ENCODE data around the gene TRIP11. TPM values are rescaled to one million over a fixed set of nuclear protein-coding genes. Genes with fewer than 3 reads are reported as not detected.
"Not testable (repeated sequence)": the region's sequence is repeated elsewhere in the genome, so short reads cannot be mapped to it uniquely, and the experiment has no call there.

Gene TRIP11
- total RNA-seq (2012; rRNA removed) = 19.4 and 25.3 TPM in 2 replicates

DNA sequence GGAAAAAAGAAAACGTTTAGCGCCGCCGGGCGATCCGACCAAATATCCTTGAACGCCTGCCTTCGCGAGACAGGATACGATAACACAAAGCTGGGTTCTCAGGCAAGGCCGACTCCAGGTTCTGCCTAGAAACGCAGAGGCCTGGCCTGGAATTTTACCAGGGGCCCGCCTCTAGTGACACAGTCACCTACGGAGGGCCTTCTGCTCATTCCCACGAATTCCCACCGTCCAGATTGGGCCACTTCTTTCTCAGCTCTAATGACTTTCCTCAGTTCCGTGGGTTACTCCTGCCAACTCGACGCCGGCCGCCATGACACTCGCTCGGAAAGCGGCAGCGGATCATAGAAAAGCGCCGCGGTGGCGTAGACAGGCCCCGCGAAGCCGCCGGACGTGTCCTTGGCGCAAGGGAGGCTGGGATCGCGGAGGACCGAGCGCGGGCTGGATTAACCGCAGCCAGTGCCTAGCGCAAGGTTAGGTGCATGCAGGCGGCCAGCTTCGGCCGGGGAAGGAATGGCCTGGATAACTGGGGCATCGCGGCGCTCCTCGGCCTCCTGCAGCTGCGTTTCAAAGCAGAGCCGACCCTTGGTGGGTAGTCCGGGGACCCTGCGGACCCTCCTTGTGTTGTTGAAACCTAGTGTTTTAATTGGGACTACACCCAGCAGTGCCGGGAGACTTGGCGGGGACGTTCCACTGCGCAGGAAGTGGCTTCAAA lies at the start of gene TRIP11:
Gene TRIP11 (minus strand): TSS at position 341 of the 712 bp plus-strand sequence. CDS start 374 bp downstream, outside the sequence.
- peak within 1 kb of the TSS; percentile 99 for H3K9ac ChIP-seq (ENCODE audit: low read depth, low read length)
- H3K36me3 ChIP-seq (ENCODE audit: insufficient read depth, low read length) = peaks cover 2% of the 10 kb centered on the region
- no peaks in the 10 kb centered on the region for H3K9me3 ChIP-seq (replicated peaks; ENCODE audit: low read length)
- H3K27me3 ChIP-seq (ENCODE audit: control insufficient read depth, insufficient read depth, low read length) = no peaks in the 10 kb centered on the region
- peak within 1 kb of the TSS; percentile 85 for H3K4me2 ChIP-seq (ENCODE audit: low read length)
- H3K4me1 ChIP-seq (ENCODE audit: control insufficient read depth, insufficient read depth, low read length) = peaks cover 13% of the 10 kb centered on the region
- peak within 1 kb of the TSS; percentile 87 for H3K4me3 ChIP-seq (ENCODE audit: low read length)

DNA sequence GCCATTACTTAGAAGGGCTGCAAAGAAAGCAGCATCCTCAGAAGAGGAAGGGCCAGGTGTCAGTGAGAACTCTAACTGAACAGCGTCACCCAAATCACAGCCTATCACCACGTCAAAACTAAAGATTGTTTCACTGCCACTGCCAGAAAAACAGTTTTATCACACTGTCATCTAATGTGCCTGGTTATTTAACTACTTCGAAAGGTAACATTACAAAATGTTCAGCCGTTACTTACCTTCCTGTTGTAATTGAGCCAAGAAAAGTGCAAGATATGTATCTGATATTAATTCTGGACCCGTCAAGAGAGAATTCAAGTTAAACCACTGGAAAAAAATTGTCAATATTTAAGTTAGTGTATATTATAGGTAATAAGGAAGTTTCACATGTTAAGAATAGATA lies 48.6 kb upstream of the TRIP11 start:
- Histone ChIP-seq H3K4me2 (ENCODE audit: low read length) (no peak overlapping the region), H3K27me3 (ENCODE audit: control insufficient read depth, insufficient read depth, low read length) (no peaks in the 10 kb centered on the region), H3K36me3 (ENCODE audit: insufficient read depth, low read length) (peaks cover 5% of the 10 kb centered on the region), H3K4me3 (ENCODE audit: low read length) (no peak overlapping the region), H3K4me1 (ENCODE audit: control insufficient read depth, insufficient read depth, low read length) (no peaks in the 10 kb centered on the region), H3K9ac (ENCODE audit: low read depth, low read length) (no peak overlapping the region), H3K9me3 (replicated peaks; ENCODE audit: low read length) (no peaks in the 10 kb centered on the region)

- Histone ChIP-seq H3K9ac (ENCODE audit: low read depth, low read length) (no peak overlapping the region), H3K4me2 (ENCODE audit: low read length) (no peak overlapping the region), H3K36me3 (ENCODE audit: insufficient read depth, low read length) (peaks cover 21% of the 10 kb centered on the region)
Observed at GRCh38 chr14:92074555-92074954, 34.7 kb upstream of the TRIP11 start.

GRCh38 chr14:92058006-92058917 lies 18.4 kb upstream of the TRIP11 start:
- Histone ChIP-seq H3K27me3 (ENCODE audit: control insufficient read depth, insufficient read depth, low read length) (no peaks in the 10 kb centered on the region), H3K9me3 (replicated peaks; ENCODE audit: low read length) (no peaks in the 10 kb centered on the region), H3K4me2 (ENCODE audit: low read length) (no peak overlapping the region), H3K4me1 (ENCODE audit: control insufficient read depth, insufficient read depth, low read length) (no peaks in the 10 kb centered on the region), H3K36me3 (ENCODE audit: insufficient read depth, low read length) (no peaks in the 10 kb centered on the region), H3K9ac (ENCODE audit: low read depth, low read length) (no peak overlapping the region), H3K4me3 (ENCODE audit: low read length) (no peak overlapping the region)

More at GRCh38 chr14:92074555-92074954, 34.7 kb upstream of the TRIP11 start:
- Histone ChIP-seq H3K9me3 (replicated peaks; ENCODE audit: low read length) (no peaks in the 10 kb centered on the region), H3K27me3 (ENCODE audit: control insufficient read depth, insufficient read depth, low read length) (no peaks in the 10 kb centered on the region), H3K4me1 (ENCODE audit: control insufficient read depth, insufficient read depth, low read length) (no peaks in the 10 kb centered on the region), H3K4me3 (ENCODE audit: low read length) (no peak overlapping the region)

DNA sequence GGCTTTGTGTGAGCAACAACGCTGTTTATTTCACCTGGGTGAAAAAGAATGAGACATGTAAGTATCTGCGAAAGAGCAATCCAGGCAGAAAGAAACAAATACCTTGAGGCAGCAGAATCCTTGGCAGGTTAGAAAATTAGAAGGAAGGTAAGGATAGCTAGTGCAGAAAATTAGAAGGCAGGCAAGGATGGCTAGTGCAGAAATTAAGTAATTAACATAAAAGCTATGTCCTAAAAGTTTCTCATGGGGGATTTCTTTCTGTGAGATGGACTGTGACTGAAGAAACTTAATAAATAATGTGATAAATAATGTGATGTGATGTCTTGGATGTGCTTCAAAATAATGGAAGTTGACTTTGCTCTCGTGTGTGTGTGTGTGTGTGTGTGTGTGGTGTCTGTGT lies 9.9 kb upstream of the TRIP11 start:
- Histone ChIP-seq H3K27me3 (ENCODE audit: control insufficient read depth, insufficient read depth, low read length) (no peaks in the 10 kb centered on the region), H3K4me3 (ENCODE audit: low read length) (no peak overlapping the region), H3K4me2 (ENCODE audit: low read length) (no peak overlapping the region), H3K36me3 (ENCODE audit: insufficient read depth, low read length) (no peaks in the 10 kb centered on the region), H3K9me3 (replicated peaks; ENCODE audit: low read length) (no peaks in the 10 kb centered on the region), H3K9ac (ENCODE audit: low read depth, low read length) (no peak overlapping the region), H3K4me1 (ENCODE audit: control insufficient read depth, insufficient read depth, low read length) (no peaks in the 10 kb centered on the region)

DNA sequence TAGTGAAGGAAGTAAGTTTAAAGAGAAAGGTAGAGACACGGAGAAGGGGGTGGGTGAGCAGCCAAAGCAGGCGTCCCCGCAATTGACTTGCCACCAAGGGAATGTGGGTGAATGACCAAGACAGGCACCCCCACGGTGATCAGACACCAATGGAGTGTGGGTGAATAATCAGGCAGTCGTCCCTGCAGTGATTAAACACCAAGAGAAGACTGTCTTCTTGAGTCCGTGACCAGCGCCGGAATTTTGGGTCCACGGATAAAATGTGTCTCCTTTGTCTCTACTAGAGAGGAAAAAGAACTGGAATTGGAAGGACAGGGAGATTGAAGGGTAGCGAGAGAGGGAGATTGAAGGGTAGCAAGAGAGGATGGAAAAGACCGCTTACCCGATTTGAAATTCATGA lies 9.4 kb upstream of the TRIP11 start:
- not testable (repeated sequence) for H3K4me1 ChIP-seq (ENCODE audit: control insufficient read depth, insufficient read depth, low read length); H3K27me3 ChIP-seq (ENCODE audit: control insufficient read depth, insufficient read depth, low read length); H3K9me3 ChIP-seq (replicated peaks; ENCODE audit: low read length); H3K4me3 ChIP-seq (ENCODE audit: low read length); H3K9ac ChIP-seq (ENCODE audit: low read depth, low read length); H3K36me3 ChIP-seq (ENCODE audit: insufficient read depth, low read length); H3K4me2 ChIP-seq (ENCODE audit: low read length)

GRCh38 chr14:92045904-92046303 lies 6.0 kb upstream of the TRIP11 start:
- H3K9me3 ChIP-seq (replicated peaks; ENCODE audit: low read length); H3K4me1 ChIP-seq (ENCODE audit: control insufficient read depth, insufficient read depth, low read length); H3K9ac ChIP-seq (ENCODE audit: low read depth, low read length); H3K36me3 ChIP-seq (ENCODE audit: insufficient read depth, low read length); H3K4me3 ChIP-seq (ENCODE audit: low read length); H3K4me2 ChIP-seq (ENCODE audit: low read length); H3K27me3 ChIP-seq (ENCODE audit: control insufficient read depth, insufficient read depth, low read length): not testable (repeated sequence)

- H3K9ac ChIP-seq (ENCODE audit: low read depth, low read length); H3K4me2 ChIP-seq (ENCODE audit: low read length); H3K4me3 ChIP-seq (ENCODE audit: low read length); H3K36me3 ChIP-seq (ENCODE audit: insufficient read depth, low read length); H3K27me3 ChIP-seq (ENCODE audit: control insufficient read depth, insufficient read depth, low read length); H3K9me3 ChIP-seq (replicated peaks; ENCODE audit: low read length): not testable (repeated sequence)
- H3K4me1 ChIP-seq (ENCODE audit: control insufficient read depth, insufficient read depth, low read length) = peaks cover 13% of the 10 kb centered on the region
Observed at GRCh38 chr14:92041766-92042165, 1.9 kb upstream of the TRIP11 start.

DNA sequence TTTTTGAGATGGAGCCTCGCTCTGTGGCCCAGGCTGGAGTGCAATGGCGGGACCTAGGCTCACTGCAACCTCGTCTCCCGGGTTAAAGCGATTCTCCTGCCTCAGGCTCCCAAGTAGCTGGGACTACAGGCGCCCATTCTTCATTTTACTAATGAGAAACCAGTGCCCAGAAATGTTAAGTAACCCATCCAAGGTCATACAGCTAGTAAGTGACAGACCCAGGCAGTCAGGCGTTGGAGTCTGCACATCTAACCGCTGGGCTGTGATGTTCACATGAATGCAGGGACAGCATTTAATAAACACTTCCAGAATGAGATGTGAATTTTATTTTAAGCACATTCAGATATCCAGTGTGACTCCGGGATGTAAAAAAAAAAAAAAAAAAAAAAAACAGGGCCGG lies 1.3 kb upstream of the TRIP11 start:
- H3K4me3 ChIP-seq (ENCODE audit: low read length) = peak overlapping the region; percentile 87

GRCh38 chr14:92040431-92041051 lies 682 bp upstream of the TRIP11 start:
- no peaks in the 10 kb centered on the region for H3K36me3 ChIP-seq (ENCODE audit: insufficient read depth, low read length)
- no peaks in the 10 kb centered on the region for H3K27me3 ChIP-seq (ENCODE audit: control insufficient read depth, insufficient read depth, low read length)
- peak overlapping the region; percentile 85 for H3K4me2 ChIP-seq (ENCODE audit: low read length)
- peak overlapping the region; percentile 99 for H3K9ac ChIP-seq (ENCODE audit: low read depth, low read length)
- peak overlapping the region; percentile 87 for H3K4me3 ChIP-seq (ENCODE audit: low read length)
- peaks cover 13% of the 10 kb centered on the region for H3K4me1 ChIP-seq (ENCODE audit: control insufficient read depth, insufficient read depth, low read length)
- H3K9me3 ChIP-seq (replicated peaks; ENCODE audit: low read length) = no peaks in the 10 kb centered on the region

More for the DNA sequence above, 1.3 kb upstream of the TRIP11 start:
- no peaks in the 10 kb centered on the region for H3K9me3 ChIP-seq (replicated peaks; ENCODE audit: low read length)
- peak overlapping the region; percentile 99 for H3K9ac ChIP-seq (ENCODE audit: low read depth, low read length)
- H3K27me3 ChIP-seq (ENCODE audit: control insufficient read depth, insufficient read depth, low read length) = no peaks in the 10 kb centered on the region
- no peaks in the 10 kb centered on the region for H3K36me3 ChIP-seq (ENCODE audit: insufficient read depth, low read length)
- H3K4me1 ChIP-seq (ENCODE audit: control insufficient read depth, insufficient read depth, low read length) = peaks cover 13% of the 10 kb centered on the region
- peak overlapping the region; percentile 85 for H3K4me2 ChIP-seq (ENCODE audit: low read length)

DNA sequence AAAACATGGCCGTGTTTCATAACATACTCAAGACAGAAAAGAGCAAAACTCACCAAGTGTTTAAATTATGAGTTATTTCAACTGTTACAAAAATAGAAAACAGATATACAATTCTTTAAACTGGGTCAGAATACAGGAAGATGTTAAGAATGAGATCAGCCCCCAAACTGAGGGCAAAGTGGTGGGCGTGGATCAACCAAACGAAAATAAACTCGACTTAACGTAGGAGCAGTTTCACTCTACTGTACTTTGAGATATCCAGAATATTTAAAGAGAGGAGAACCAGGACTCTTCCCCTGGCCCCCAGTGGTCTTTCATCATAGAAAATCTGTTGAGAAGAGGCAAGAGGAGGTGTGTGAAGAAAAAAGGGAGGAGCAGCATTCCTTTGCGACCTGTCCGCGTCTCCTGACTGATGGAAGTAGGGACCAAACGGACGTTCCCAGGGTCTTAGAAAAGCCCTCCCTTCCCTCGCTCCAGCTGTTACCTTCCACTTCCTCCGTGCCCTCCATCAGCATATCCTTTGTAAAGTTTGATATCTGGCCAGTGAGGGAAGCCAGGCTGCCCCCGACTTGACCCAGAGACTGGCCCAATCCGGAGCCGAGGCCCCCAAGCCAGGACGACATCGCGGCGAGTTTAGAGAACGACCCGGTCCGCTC lies 668 bp downstream of the TRIP11 start:
- peak overlapping the region; percentile 85 for H3K4me2 ChIP-seq (ENCODE audit: low read length)

More for the DNA sequence above, 668 bp downstream of the TRIP11 start:
- H3K36me3 ChIP-seq (ENCODE audit: insufficient read depth, low read length) = peaks cover 5% of the 10 kb centered on the region
- H3K4me3 ChIP-seq (ENCODE audit: low read length) = peak overlapping the region; percentile 87
- no peaks in the 10 kb centered on the region for H3K27me3 ChIP-seq (ENCODE audit: control insufficient read depth, insufficient read depth, low read length)
- peak overlapping the region; percentile 99 for H3K9ac ChIP-seq (ENCODE audit: low read depth, low read length)
- H3K4me1 ChIP-seq (ENCODE audit: control insufficient read depth, insufficient read depth, low read length) = peaks cover 13% of the 10 kb centered on the region
- no peaks in the 10 kb centered on the region for H3K9me3 ChIP-seq (replicated peaks; ENCODE audit: low read length)
